ENCODE measurements around the gene SCARB2. TPM values are rescaled to one million over a fixed set of nuclear protein-coding genes. Genes with fewer than 3 reads are reported as not detected.

SCARB2 gene
- total RNA-seq, 1 donor from 2014 or later, result 190 TPM

DNA sequence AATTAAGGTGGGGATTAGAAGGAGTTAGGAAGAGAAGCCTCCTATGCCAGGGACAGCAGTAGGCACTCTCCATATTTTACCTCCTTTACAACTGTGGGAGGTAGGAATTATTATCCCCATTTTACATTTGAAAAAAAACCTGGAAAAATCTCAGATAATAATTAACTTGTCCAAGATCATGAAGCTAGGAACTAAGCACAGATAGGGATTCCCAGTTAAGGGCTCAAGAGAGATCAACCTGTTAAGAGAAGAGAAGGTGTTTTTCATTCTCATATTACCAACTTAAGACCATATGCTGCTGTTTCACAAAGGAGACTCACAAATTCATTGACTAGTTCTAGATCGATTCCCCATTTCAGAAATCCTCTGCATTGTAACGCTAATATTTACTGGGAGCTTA lies 21.8 kb upstream of the SCARB2 start:
- TF ChIP-seq, protein P1, sequence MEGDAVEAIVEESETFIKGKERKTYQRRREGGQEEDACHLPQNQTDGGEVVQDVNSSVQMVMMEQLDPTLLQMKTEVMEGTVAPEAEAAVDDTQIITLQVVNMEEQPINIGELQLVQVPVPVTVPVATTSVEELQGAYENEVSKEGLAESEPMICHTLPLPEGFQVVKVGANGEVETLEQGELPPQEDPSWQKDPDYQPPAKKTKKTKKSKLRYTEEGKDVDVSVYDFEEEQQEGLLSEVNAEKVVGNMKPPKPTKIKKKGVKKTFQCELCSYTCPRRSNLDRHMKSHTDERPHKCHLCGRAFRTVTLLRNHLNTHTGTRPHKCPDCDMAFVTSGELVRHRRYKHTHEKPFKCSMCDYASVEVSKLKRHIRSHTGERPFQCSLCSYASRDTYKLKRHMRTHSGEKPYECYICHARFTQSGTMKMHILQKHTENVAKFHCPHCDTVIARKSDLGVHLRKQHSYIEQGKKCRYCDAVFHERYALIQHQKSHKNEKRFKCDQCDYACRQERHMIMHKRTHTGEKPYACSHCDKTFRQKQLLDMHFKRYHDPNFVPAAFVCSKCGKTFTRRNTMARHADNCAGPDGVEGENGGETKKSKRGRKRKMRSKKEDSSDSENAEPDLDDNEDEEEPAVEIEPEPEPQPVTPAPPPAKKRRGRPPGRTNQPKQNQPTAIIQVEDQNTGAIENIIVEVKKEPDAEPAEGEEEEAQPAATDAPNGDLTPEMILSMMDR (IDR thresholded peaks at IDR 0.05), result no peak

DNA sequence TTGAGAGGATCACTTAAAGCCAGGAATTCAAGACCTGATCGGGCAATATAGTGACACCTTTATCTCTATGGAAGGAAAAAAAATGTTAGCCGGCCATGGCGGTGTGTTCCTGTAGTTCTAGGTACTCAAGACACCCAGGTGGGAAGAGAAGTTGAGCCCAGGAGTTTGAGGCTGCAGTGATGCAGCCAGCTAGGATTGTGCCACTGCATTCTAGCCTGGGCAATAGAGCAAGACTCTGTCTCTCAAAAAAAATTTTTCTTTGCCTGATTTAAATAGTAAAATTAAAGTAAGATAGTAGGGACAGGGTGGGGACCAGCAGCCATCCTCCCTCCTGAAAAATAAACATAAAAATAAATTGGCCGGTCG lies 21.0 kb upstream of the SCARB2 start:
- DNase-seq, result no peak
- no peaks in the 10 kb centered on the region for H3K27me3 ChIP-seq
- no peak overlapping the region for H3K27ac ChIP-seq
- intact Hi-C loops (cut with DNase I), result no loop called here
- H3K36me3 ChIP-seq, result no peaks in the 10 kb centered on the region
- H3K4me1 ChIP-seq, result peaks cover 11% of the 10 kb centered on the region
- no peaks in the 10 kb centered on the region for H3K9me3 ChIP-seq
- ATAC-seq, result no peak
- H3K4me3 ChIP-seq, result no peak overlapping the region
- TF ChIP-seq, protein P1 (IDR thresholded peaks at IDR 0.05), result no peak

More for the DNA sequence above, 21.8 kb upstream of the SCARB2 start:
- DNase-seq (no peak), ATAC-seq (no peak)
- Histone ChIP-seq H3K27ac (peak overlapping the region; percentile 19), H3K36me3 (no peaks in the 10 kb centered on the region), H3K27me3 (no peaks in the 10 kb centered on the region), H3K4me3 (no peak overlapping the region), H3K4me1 (peaks cover 11% of the 10 kb centered on the region), H3K9me3 (no peaks in the 10 kb centered on the region)
- intact Hi-C loops (cut with DNase I), result no loop called here

DNA sequence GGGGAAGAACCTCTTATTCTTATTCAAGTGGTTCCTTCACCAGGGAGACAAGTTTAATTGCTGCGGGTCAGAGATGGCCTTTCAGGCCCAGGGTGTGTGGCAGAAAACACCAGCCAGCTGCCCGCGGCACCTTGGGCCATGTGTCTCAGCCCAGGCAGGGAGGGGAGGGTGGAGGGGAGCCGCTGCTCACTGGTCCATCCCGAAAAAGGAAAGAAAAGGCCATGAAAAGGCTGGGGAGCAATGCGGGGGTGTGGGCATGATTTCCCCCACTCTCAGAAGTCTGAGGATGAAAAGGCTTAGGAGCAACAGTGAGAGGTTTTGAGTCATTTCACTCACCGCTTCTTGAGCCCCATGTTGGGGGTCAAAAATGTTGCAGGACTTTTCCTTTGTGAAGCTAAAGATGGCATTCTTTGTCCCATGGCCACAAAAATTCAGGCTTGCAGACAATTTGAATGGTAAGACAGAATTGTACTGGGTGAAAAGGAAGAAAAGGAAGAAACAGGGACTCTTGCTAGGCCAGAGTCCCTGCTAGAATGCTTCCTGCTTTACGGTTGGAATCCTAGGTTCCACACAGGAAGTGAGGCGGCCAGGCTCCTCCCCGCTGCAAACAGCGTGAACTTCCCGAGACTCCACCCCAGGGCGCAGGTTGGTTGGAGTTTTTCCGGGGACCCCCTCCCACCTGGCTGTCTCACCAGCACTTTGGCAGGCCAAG lies 20.5 kb upstream of the SCARB2 start:
- peaks cover 11% of the 10 kb centered on the region for H3K4me1 ChIP-seq
- H3K27ac ChIP-seq, result no peak overlapping the region
- H3K27me3 ChIP-seq, result no peaks in the 10 kb centered on the region
- H3K4me3 ChIP-seq, result peak overlapping the region; percentile 21
- no peaks in the 10 kb centered on the region for H3K9me3 ChIP-seq
- TF ChIP-seq, protein P1 (IDR thresholded peaks at IDR 0.05), result no peak
- intact Hi-C loops (cut with DNase I), result no loop called here
- H3K36me3 ChIP-seq, result no peaks in the 10 kb centered on the region
- DNase-seq (peak; percentile 79), ATAC-seq (peak; percentile 92)

DNA sequence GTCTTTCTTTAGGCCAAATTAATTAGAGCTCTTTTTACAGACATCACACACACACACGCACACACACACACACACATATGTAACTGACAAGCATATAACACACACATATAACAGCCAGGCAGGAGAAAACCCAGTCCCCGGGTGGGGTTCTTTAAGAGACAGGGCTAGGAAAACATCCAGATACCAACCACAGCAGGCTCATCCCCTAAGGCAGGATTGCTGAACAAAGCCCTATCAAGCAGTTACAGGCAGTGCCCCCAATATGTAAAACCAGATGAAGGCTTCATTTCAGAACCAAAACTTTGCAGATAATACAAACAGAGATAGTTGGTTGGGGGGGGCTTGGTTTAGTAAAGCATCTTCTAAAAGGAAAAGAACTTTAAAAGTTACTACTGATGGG lies 19.9 kb upstream of the SCARB2 start:
- DNase-seq (no peak), ATAC-seq (no peak)
- H3K4me3 ChIP-seq, result peak overlapping the region; percentile 21
- intact Hi-C loops (cut with DNase I), result no loop called here
- H3K27me3 ChIP-seq, result no peaks in the 10 kb centered on the region
- H3K4me1 ChIP-seq, result peaks cover 11% of the 10 kb centered on the region
- no peaks in the 10 kb centered on the region for H3K9me3 ChIP-seq
- no peak overlapping the region for H3K27ac ChIP-seq
- no peaks in the 10 kb centered on the region for H3K36me3 ChIP-seq
- TF ChIP-seq, protein P1 (IDR thresholded peaks at IDR 0.05), result no peak

DNA sequence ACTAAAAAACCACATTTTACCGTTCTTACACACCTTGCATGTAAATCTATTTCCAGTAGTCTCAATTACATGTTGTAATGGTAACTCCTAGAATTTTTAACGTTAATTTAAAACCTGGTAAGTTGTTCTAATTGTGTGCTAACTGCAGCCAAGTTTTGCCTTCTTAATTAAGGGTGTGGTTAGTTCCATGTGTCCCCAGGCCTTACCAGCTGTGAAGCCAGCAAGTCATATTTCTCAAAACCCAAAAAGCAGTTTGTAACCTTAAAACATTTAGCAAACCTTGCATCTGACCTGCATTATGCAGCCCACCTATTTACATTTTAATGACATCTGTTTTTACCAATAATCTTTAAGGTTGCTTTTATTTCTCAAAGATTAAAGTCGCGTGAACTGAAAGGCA lies 19.5 kb upstream of the SCARB2 start:
- H3K9me3 ChIP-seq, result no peaks in the 10 kb centered on the region
- intact Hi-C loops (cut with DNase I), result no loop called here
- no peak for ATAC-seq
- no peaks in the 10 kb centered on the region for H3K27me3 ChIP-seq
- H3K4me1 ChIP-seq, result peaks cover 11% of the 10 kb centered on the region
- no peak for DNase-seq
- no peak overlapping the region for H3K27ac ChIP-seq
- no peaks in the 10 kb centered on the region for H3K36me3 ChIP-seq
- H3K4me3 ChIP-seq, result no peak overlapping the region
- TF ChIP-seq, protein P1 (IDR thresholded peaks at IDR 0.05), result no peak

DNA sequence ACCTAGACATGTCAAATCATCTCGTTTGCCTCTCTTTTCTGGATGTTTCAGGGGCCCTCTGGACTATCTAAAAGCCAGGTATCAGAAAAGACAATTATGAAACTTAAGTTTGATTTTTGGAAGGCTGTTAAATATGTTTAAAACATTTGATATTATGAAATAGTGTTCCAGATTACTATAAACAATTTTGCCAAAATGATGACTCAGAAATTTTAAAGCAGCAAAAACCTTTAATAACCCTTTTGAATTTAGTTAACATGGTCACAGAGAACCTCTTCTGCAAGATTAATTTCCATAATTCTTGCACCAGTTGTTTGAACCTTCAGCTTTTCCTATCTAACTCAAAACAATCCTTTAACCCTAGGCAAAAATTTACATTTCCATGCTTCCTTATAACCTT lies 19.1 kb upstream of the SCARB2 start:
- Histone ChIP-seq H3K27ac (no peak overlapping the region), H3K4me3 (no peak overlapping the region), H3K36me3 (no peaks in the 10 kb centered on the region), H3K9me3 (no peaks in the 10 kb centered on the region), H3K27me3 (no peaks in the 10 kb centered on the region), H3K4me1 (peaks cover 11% of the 10 kb centered on the region)
- TF ChIP-seq, protein P1 (IDR thresholded peaks at IDR 0.05), result no peak
- intact Hi-C loops (cut with DNase I), result no loop called here
- ATAC-seq (no peak), DNase-seq (no peak)
